WTC11 (cell line): ENCODE measurements around the gene IDE. TPM values are rescaled to one million over a fixed set of nuclear protein-coding genes. Genes with fewer than 3 reads are reported as not detected.
A peak's percentile ranks its signal among the peaks of the same experiment; 100 is the strongest.

Source experiments
- ATAC-seq: fragments of 200-7000 bp; cut with Tn5 transposase; 2 replicates; pipeline ENCODE4 v1.10.0; 2021; ENCODE audit warnings: mild to moderate bottlenecking, moderate library complexity
- CTCF ChIA-PET: fragments of 300-600 bp; sonication (Branson Sonifier 250); formaldehyde crosslinking; loops from one replicate; lab custom pipeline; 2021; ENCODE audit warnings: antibody characterized with exemption; lab: Charles Lee
- POLR2A ChIA-PET: fragments of 350-600 bp; sonication (Branson Sonifier 250); formaldehyde crosslinking; loops from one replicate; lab custom pipeline; 2021; ENCODE audit warnings: antibody characterized with exemption; lab: Charles Lee
- DNase-seq: peaks from one replicate; pipeline ENCODE4 v3.0.0; 2021; ENCODE audit warnings: low spot score
- H3K27ac Mint-ChIP-seq: 2 replicates; pipeline ENCODE4 v1.8.0; 2021; ENCODE audit warnings: mixed read lengths
- H3K27me3 Mint-ChIP-seq: 2 replicates; pipeline ENCODE4 v1.8.0; 2021; ENCODE audit warnings: low read depth, mild to moderate bottlenecking, moderate library complexity, mixed read lengths
- H3K36me3 Mint-ChIP-seq: 2 replicates; pipeline ENCODE4 v1.8.0; 2021; ENCODE audit warnings: mixed read lengths
- H3K4me1 Mint-ChIP-seq: 2 replicates; pipeline ENCODE4 v1.8.0; 2022; ENCODE audit warnings: mixed read lengths
- H3K4me3 Mint-ChIP-seq: 2 replicates; pipeline ENCODE4 v1.8.0; 2021; ENCODE audit warnings: mild to moderate bottlenecking, moderate library complexity, mixed read lengths
- H3K9me3 Mint-ChIP-seq: 2 replicates; pipeline ENCODE4 v1.8.0; 2021; ENCODE audit warnings: mixed read lengths
- EMX1 ChIP-seq: fragments of 250-450 bp; sonication (Bioruptor Pico); IDR thresholded peaks from 2 replicates; pipeline ENCODE4 v1.8.0; 2021; ENCODE audit warnings: mild to moderate bottlenecking
- ETV6 ChIP-seq: sonication (generic); formaldehyde crosslinking; IDR thresholded peaks from 2 replicates; pipeline ENCODE4 v1.8.1; 2022; ENCODE audit warnings: mild to moderate bottlenecking, missing genetic modification reagents
- GABPB1 ChIP-seq: sonication (generic); formaldehyde crosslinking; IDR thresholded peaks from 2 replicates; pipeline ENCODE4 v1.8.1; 2023; ENCODE audit warnings: mild to moderate bottlenecking, missing genetic modification reagents
- HMGA2 ChIP-seq: fragments of 250-450 bp; sonication (Bioruptor Pico); IDR thresholded peaks from 2 replicates; pipeline ENCODE4 v1.4.0; 2021; ENCODE audit warnings: mild to moderate bottlenecking, moderate library complexity
- MYBL2 ChIP-seq: sonication (generic); formaldehyde crosslinking; IDR thresholded peaks from 2 replicates; pipeline ENCODE4 v1.8.1; 2023; ENCODE audit warnings: mild to moderate bottlenecking, moderate library complexity, missing genetic modification reagents
- NFATC4 ChIP-seq: fragments of 250-450 bp; sonication (Bioruptor Pico); IDR thresholded peaks from 2 replicates; pipeline ENCODE4 v1.9.0; 2021; ENCODE audit warnings: mild to moderate bottlenecking
- OVOL2 ChIP-seq: fragments of 250-450 bp; sonication (Bioruptor Pico); IDR thresholded peaks from 2 replicates; pipeline ENCODE4 v1.9.0; 2021; ENCODE audit warnings: mild to moderate bottlenecking, borderline replicate concordance
- SMAD3 ChIP-seq: sonication (generic); formaldehyde crosslinking; IDR thresholded peaks from 2 replicates; pipeline ENCODE4 v1.8.0; 2022; ENCODE audit warnings: missing genetic modification reagents, mild to moderate bottlenecking, borderline replicate concordance
- SOX15 ChIP-seq: fragments of 250-450 bp; sonication (Bioruptor Pico); IDR thresholded peaks from 2 replicates; pipeline ENCODE4 v1.9.0; 2021; ENCODE audit warnings: mild to moderate bottlenecking
- STAT6 ChIP-seq: sonication (generic); formaldehyde crosslinking; conservative IDR thresholded peaks from 2 replicates; pipeline ENCODE4 v1.8.1; 2023; ENCODE audit warnings: mild to moderate bottlenecking, low read depth, missing genetic modification reagents, moderate library complexity
- TCF7 ChIP-seq: sonication (generic); formaldehyde crosslinking; IDR thresholded peaks from 2 replicates; pipeline ENCODE4 v1.8.0; 2022; ENCODE audit warnings: mild to moderate bottlenecking, low read depth, missing genetic modification reagents, moderate library complexity
- USF1 ChIP-seq: sonication (generic); formaldehyde crosslinking; IDR thresholded peaks from 2 replicates; pipeline ENCODE4 v1.8.0; 2022; ENCODE audit warnings: mild to moderate bottlenecking, missing genetic modification reagents
- ZNF121 ChIP-seq: sonication (generic); formaldehyde crosslinking; IDR thresholded peaks from 2 replicates; pipeline ENCODE4 v1.8.0; 2023; ENCODE audit warnings: missing genetic modification reagents
- ZNF423 ChIP-seq: fragments of 250-450 bp; sonication (Bioruptor Pico); IDR thresholded peaks from 2 replicates; pipeline ENCODE4 v2.1.2; 2022; ENCODE audit warnings: mild to moderate bottlenecking, moderate library complexity
- ZNF512 ChIP-seq: sonication (generic); formaldehyde crosslinking; IDR thresholded peaks from 2 replicates; pipeline ENCODE4 v1.8.1; 2022; ENCODE audit warnings: missing genetic modification reagents, borderline replicate concordance
- total RNA-seq: library from RNA; stranded (reverse); gene quantifications from 3 replicates; pipeline ENCODE4 v1.2.3, GENCODE V29; 2021
- TF ChIP-seq, protein P1 (sequence below): sonication (generic); formaldehyde crosslinking; IDR thresholded peaks from 2 replicates; pipeline ENCODE4 v1.8.0; 2022; ENCODE audit warnings: mild to moderate bottlenecking, missing genetic modification reagents
- TF ChIP-seq, protein P2 (sequence below): sonication (generic); formaldehyde crosslinking; IDR thresholded peaks from 2 replicates; pipeline ENCODE4 v1.8.0; 2022; ENCODE audit warnings: missing genetic modification reagents

Gene IDE
- total RNA-seq, 1 experiment from 2014 or later = 50.5 TPM

DNA sequence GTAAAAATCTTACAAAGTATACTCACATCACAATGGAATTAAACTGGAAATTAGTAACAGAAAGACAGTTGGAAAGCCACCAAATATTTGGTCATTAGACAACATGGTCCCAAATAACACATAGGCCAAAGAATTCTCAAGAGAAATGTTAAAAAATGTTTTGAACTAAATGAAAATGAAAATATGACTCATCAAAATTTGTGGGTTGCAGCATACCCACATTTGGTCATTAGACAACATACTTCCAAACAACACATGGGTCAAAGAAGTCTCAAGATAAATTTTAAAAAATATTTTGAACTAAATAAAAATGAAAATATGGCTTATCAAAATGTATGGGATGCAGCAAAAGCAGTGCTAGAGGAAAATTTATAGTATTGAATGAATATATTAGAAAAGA lies 152.3 kb downstream of the IDE start:
- ChIA-PET CTCF (no interaction called here), POLR2A (no interaction called here)
- peaks cover 12% of the 10 kb centered on the region; the same call in 1 of the 2 replicates for H3K9me3 Mint-ChIP-seq
- DNase-seq (no peak), ATAC-seq (no peak)
- peaks cover 24% of the 10 kb centered on the region for H3K27me3 Mint-ChIP-seq
- H3K4me3 Mint-ChIP-seq = no peak overlapping the region
- H3K4me1 Mint-ChIP-seq = peaks cover 24% of the 10 kb centered on the region
- TF ChIP-seq SMAD3 (CRISPR knock-in tag) = no peak
- H3K36me3 Mint-ChIP-seq = no peaks in the 10 kb centered on the region
- no peak overlapping the region for H3K27ac Mint-ChIP-seq

DNA sequence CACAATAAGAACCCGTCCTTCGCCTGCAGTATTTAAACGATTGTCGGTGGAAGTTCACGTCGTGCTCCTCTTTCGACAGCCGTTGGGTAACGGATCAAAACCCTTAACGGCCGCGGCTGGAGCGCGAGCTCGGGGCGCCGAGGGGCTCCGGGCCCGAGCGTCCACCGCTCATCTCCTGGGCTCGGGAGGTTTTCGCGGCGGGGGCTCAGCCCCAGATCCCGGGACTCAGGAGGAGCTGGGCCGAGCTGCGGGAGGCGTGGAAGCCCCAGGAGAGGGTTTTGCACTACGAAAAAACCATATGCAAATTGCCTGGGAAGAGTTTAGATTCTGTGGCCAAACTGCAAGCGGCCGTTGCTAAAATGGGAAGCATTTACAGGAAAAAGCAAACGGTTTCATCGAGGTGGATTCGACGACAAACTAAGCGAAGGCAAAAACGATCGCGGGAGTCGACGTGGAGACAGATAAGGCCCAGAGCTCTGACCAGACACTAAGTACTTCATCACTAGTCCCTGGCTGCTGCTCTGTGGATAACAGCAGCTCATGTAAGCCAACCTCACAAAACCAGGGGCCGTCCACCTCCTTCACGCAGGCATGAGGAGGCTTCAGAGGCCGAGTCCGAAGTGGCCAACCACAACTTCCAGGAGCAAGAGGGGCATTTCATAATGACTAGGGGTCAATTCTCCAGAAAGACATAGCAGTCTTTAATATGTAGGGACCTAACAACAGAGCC lies 153.2 kb downstream of the IDE start:
- ChIA-PET CTCF (interaction anchor here (0.6 to 2.4 kb wide), 20 partner anchors 12 to 787 kb away, joined by 3 to 13 read pairs (median 3); partner anchors contain the start of genes CPEB3 and MARCHF5), POLR2A (interaction anchor here (0.5 to 0.6 kb wide), 2 partner anchors 131 to 1183 kb away, joined by 3 to 4 read pairs; no protein-coding TSS in a partner anchor)
- Mint-ChIP-seq H3K36me3 (peaks cover 6% of the 10 kb centered on the region), H3K4me3 (peak overlapping the region; percentile 74), H3K4me1 (peaks cover 24% of the 10 kb centered on the region), H3K9me3 (peaks cover 20% of the 10 kb centered on the region), H3K27me3 (peaks cover 24% of the 10 kb centered on the region), H3K27ac (peak overlapping the region; percentile 84; the same call in 1 of the 2 replicates)
- TF ChIP-seq USF1 (CRISPR knock-in tag) = no peak
- TF ChIP-seq, protein P1, sequence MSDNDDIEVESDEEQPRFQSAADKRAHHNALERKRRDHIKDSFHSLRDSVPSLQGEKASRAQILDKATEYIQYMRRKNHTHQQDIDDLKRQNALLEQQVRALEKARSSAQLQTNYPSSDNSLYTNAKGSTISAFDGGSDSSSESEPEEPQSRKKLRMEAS (CRISPR knock-in tag) = 0 out of 2 replicates have a peak, but pooled peaks have one; percentile 23
- peak; percentile 49 for DNase-seq
- peak; percentile 52 for ATAC-seq

DNA sequence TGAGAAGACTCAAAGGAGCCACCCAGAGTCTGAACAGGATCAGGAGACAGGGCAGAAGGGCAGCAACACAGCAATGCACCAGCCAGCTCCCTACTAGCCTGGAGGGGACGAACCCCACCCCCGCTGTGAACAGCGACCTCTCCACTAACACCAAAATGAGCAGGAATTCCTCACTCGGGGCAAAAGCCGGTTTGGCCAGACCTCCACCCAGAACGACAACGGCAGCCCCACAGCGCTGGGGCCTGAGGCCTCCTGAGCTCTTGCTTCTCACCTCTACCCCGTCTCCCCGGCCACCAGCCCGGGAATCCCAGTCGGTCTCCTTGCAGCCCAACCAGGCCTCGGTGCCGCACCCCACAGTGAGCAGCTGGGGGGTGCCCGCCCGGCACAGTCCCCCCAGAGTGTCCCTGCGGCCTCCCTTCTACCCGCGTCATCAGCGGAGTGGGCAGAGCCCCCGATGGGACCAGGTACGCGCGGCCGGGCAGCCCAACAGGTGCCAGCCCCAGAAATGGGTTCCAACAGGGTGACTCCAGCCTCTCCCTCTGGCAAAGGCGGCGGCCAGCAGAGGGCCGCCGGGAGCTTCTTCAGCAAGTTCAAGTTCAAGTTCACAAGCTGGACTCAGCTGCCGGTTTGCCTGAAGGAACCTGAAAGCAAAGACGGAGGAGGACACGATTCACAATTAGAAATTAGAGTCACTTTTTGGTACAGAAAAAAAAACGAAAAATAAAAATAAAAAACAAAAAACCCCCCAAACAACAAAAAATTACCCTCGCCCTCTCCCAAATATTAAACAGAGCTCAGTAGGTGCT lies 153.9 kb downstream of the IDE start:
- TF ChIP-seq ETV6 (no peak), ZNF423 (CRISPR knock-in tag) (no peak), ZNF512 (CRISPR knock-in tag) (no peak), GABPB1 (CRISPR knock-in tag) (no peak), SOX15 (CRISPR knock-in tag) (no peak), ZNF121 (CRISPR knock-in tag) (no peak), EMX1 (no peak), TCF7 (CRISPR knock-in tag) (0 out of 2 replicates have a peak, but pooled peaks have one; percentile 36), MYBL2 (CRISPR knock-in tag) (0 out of 2 replicates have a peak, but pooled peaks have one; percentile 36), HMGA2 (CRISPR knock-in tag) (no peak)
- DNase-seq (peak; percentile 63), ATAC-seq (peak; percentile 82)
- ChIA-PET POLR2A (interaction anchor here (0.5 to 0.6 kb wide), 3 partner anchors 130 to 1182 kb away, joined by 3 to 4 read pairs (median 4); no protein-coding TSS in a partner anchor), CTCF (interaction anchor here (0.6 to 2.4 kb wide), 23 partner anchors 12 to 787 kb away, joined by 3 to 13 read pairs (median 3); partner anchors contain the start of genes CPEB3 and MARCHF5)
- peaks cover 6% of the 10 kb centered on the region for H3K36me3 Mint-ChIP-seq
- H3K27me3 Mint-ChIP-seq = peaks cover 24% of the 10 kb centered on the region
- peaks cover 21% of the 10 kb centered on the region for H3K9me3 Mint-ChIP-seq
- H3K4me1 Mint-ChIP-seq = peaks cover 24% of the 10 kb centered on the region
- H3K4me3 Mint-ChIP-seq = peak overlapping the region; percentile 74
- H3K27ac Mint-ChIP-seq = peak overlapping the region; percentile 84; the same call in 1 of the 2 replicates

GRCh38 chr10:92418891-92419290 lies 155.0 kb downstream of the IDE start:
- Mint-ChIP-seq H3K27me3 (peaks cover 24% of the 10 kb centered on the region), H3K4me1 (peaks cover 24% of the 10 kb centered on the region), H3K9me3 (peaks cover 21% of the 10 kb centered on the region), H3K27ac (no peak overlapping the region), H3K4me3 (no peak overlapping the region), H3K36me3 (peaks cover 6% of the 10 kb centered on the region)
- ATAC-seq (no peak), DNase-seq (no peak)
- TF ChIP-seq STAT6 (CRISPR knock-in tag) (no peak), NFATC4 (CRISPR knock-in tag) (no peak), OVOL2 (no peak)
- TF ChIP-seq, protein P2, sequence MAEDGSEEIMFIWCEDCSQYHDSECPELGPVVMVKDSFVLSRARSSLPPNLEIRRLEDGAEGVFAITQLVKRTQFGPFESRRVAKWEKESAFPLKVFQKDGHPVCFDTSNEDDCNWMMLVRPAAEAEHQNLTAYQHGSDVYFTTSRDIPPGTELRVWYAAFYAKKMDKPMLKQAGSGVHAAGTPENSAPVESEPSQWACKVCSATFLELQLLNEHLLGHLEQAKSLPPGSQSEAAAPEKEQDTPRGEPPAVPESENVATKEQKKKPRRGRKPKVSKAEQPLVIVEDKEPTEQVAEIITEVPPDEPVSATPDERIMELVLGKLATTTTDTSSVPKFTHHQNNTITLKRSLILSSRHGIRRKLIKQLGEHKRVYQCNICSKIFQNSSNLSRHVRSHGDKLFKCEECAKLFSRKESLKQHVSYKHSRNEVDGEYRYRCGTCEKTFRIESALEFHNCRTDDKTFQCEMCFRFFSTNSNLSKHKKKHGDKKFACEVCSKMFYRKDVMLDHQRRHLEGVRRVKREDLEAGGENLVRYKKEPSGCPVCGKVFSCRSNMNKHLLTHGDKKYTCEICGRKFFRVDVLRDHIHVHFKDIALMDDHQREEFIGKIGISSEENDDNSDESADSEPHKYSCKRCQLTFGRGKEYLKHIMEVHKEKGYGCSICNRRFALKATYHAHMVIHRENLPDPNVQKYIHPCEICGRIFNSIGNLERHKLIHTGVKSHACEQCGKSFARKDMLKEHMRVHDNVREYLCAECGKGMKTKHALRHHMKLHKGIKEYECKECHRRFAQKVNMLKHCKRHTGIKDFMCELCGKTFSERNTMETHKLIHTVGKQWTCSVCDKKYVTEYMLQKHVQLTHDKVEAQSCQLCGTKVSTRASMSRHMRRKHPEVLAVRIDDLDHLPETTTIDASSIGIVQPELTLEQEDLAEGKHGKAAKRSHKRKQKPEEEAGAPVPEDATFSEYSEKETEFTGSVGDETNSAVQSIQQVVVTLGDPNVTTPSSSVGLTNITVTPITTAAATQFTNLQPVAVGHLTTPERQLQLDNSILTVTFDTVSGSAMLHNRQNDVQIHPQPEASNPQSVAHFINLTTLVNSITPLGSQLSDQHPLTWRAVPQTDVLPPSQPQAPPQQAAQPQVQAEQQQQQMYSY (CRISPR knock-in tag) = no peak
- ChIA-PET POLR2A (no interaction called here), CTCF (interaction anchor here (0.9 to 2.4 kb wide), 4 partner anchors 11 to 317 kb away, joined by 3 to 13 read pairs (median 4); partner anchors contain the start of genes CPEB3 and MARCHF5)
